Activated naive CD4-positive, alpha-beta T cell treated with anti-CD3 and anti-CD28 coated beads for 36 hours (primary cell): ENCODE data around the gene MPZL1. TPM values are rescaled to one million over a fixed set of nuclear protein-coding genes. Genes with fewer than 3 reads are reported as not detected.
"Not testable (repeated sequence)": the region's sequence is repeated elsewhere in the genome, so short reads cannot be mapped to it uniquely, and the experiment has no call there.

Experiments used
- CTCF ChIA-PET: fragments of 350-600 bp; sonication (Branson Sonifier 250); formaldehyde crosslinking; loops from one replicate; lab custom pipeline; 2021; ENCODE audit warnings: antibody characterized with exemption; lab: Charles Lee
- DNase-seq: peaks from one replicate; pipeline ENCODE4 v3.0.0-alpha.2; 2020
- H3K27ac Mint-ChIP-seq: one replicate; pipeline ENCODE4 v1.8.0; 2021; ENCODE audit warnings: mild to moderate bottlenecking, mixed read lengths
- H3K27me3 Mint-ChIP-seq: one replicate; pipeline ENCODE4 v1.8.0; 2021; ENCODE audit warnings: low read depth, mixed read lengths
- H3K36me3 Mint-ChIP-seq: one replicate; pipeline ENCODE4 v1.8.0; 2021; ENCODE audit warnings: low read depth, mixed read lengths
- H3K4me1 Mint-ChIP-seq: one replicate; pipeline ENCODE4 v1.8.0; 2021; ENCODE audit warnings: low read depth, mixed read lengths
- H3K4me3 Mint-ChIP-seq: one replicate; pipeline ENCODE4 v1.8.0; 2021; ENCODE audit warnings: mild to moderate bottlenecking, moderate library complexity, mixed read lengths
- H3K9me3 Mint-ChIP-seq: one replicate; pipeline ENCODE4 v1.8.0; 2021; ENCODE audit warnings: mixed read lengths
- intact Hi-C: fragments of 100-400 bp; cut with micrococcal nuclease; formaldehyde crosslinking; loops from one replicate; pipeline ENCODE4 v1.15.1; 2023
- total RNA-seq, 2 experiments: library from RNA; stranded (reverse); gene quantifications; one replicate each; pipeline ENCODE4 v1.2.3, GENCODE V29; 2021

Gene MPZL1
- total RNA-seq, 2 experiments from 2014 or later: 24.2 to 28.1 TPM

DNA sequence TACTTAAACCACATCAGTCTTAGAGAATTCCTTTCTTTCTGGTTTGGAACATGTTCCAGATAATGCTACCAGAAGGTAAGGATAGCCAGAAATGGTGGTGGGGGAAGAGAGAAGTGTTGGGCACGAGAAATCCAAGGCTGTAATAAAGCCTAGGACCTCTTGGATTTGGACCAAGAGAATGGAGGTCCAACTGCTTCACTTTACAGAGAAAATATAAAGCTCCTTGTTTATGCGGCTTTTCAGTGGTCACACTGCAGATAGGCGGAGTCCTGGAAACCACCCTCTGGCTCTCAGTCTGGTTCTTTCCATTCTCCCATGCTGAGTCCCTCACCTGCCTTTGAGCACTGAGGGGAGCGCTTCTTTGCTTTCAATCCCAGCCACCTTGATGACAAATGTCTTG lies 104.3 kb downstream of the MPZL1 start:
- no peaks in the 10 kb centered on the region for H3K27me3 Mint-ChIP-seq
- H3K4me1 Mint-ChIP-seq: no peaks in the 10 kb centered on the region
- DNase-seq: no peak
- intact Hi-C loops: no loop called here
- CTCF ChIA-PET: interaction anchor here (1.8 kb wide), 1 partner anchor 256 kb away, joined by 10 read pairs; no protein-coding TSS in a partner anchor
- no peaks in the 10 kb centered on the region for H3K36me3 Mint-ChIP-seq
- H3K4me3 Mint-ChIP-seq: no peak overlapping the region
- H3K27ac Mint-ChIP-seq: no peak overlapping the region
- H3K9me3 Mint-ChIP-seq: no peaks in the 10 kb centered on the region

DNA sequence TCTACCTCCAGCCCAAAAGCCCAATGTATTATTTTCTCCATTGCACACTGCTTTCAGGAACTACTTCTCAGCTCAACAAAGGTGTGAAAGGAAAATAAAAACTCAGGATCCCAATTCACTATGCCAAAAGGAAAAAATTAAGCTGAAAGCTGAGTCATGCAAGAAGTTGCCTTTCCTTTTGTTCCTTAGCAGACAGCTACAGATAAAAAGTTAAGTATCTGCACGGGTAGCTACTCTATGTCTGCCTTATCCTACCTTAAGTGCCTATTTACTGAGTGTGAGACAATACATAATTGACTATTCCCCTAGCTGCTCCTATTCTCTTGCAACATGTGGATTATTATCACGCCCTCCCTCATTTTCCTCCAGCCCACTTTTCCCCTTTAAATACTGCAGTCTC lies 108.1 kb downstream of the MPZL1 start:
- intact Hi-C loops: no loop called here
- no peak for DNase-seq
- no peak overlapping the region for H3K27ac Mint-ChIP-seq
- no peak overlapping the region for H3K4me3 Mint-ChIP-seq
- no peaks in the 10 kb centered on the region for H3K36me3 Mint-ChIP-seq
- H3K4me1 Mint-ChIP-seq: no peaks in the 10 kb centered on the region
- no peaks in the 10 kb centered on the region for H3K27me3 Mint-ChIP-seq
- CTCF ChIA-PET: interaction anchor here (1.0 to 1.6 kb wide), 2 partner anchors 253 to 316 kb away, joined by 3 to 7 read pairs; no protein-coding TSS in a partner anchor
- H3K9me3 Mint-ChIP-seq: no peaks in the 10 kb centered on the region

GRCh38 chr1:167830668-167831067 lies 108.9 kb downstream of the MPZL1 start:
- H3K36me3 Mint-ChIP-seq, H3K4me1 Mint-ChIP-seq, H3K9me3 Mint-ChIP-seq, H3K27ac Mint-ChIP-seq, H3K27me3 Mint-ChIP-seq, DNase-seq, intact Hi-C loops, H3K4me3 Mint-ChIP-seq: not testable (repeated sequence)
- CTCF ChIA-PET: interaction anchor here (1.0 kb wide), 1 partner anchor 315 kb away, joined by 3 read pairs; no protein-coding TSS in a partner anchor

DNA sequence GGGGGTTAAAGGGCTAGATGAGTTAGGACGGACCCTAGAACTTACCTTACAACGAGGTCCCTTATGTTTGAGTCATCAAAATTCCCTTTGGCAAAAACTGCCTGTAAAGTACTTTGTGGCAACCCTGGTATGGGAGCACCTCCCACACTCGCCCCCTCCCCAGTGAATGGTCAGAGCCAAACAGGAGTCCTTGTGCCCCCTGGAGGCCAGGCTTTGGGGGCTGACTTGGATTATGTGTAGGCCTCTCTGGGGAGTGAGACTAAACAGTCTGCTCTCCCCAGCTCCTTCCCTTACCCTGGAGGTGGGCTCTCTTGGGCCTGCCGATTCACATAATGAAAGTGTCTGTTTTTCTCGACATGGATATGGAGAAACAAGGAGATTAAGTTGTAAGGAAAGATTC lies 110.9 kb downstream of the MPZL1 start:
- no peak overlapping the region for H3K4me3 Mint-ChIP-seq
- H3K36me3 Mint-ChIP-seq: no peaks in the 10 kb centered on the region
- H3K9me3 Mint-ChIP-seq: no peaks in the 10 kb centered on the region
- no peak overlapping the region for H3K27ac Mint-ChIP-seq
- CTCF ChIA-PET: no interaction called here
- intact Hi-C loops: no loop called here
- H3K27me3 Mint-ChIP-seq: no peaks in the 10 kb centered on the region
- H3K4me1 Mint-ChIP-seq: no peaks in the 10 kb centered on the region
- no peak for DNase-seq

GRCh38 chr1:167833904-167834303 lies 112.1 kb downstream of the MPZL1 start:
- H3K4me3 Mint-ChIP-seq: no peak overlapping the region
- intact Hi-C loops: no loop called here
- H3K27me3 Mint-ChIP-seq: no peaks in the 10 kb centered on the region
- CTCF ChIA-PET: no interaction called here
- no peaks in the 10 kb centered on the region for H3K36me3 Mint-ChIP-seq
- DNase-seq: no peak
- H3K27ac Mint-ChIP-seq: no peak overlapping the region
- no peaks in the 10 kb centered on the region for H3K9me3 Mint-ChIP-seq
- no peaks in the 10 kb centered on the region for H3K4me1 Mint-ChIP-seq

DNA sequence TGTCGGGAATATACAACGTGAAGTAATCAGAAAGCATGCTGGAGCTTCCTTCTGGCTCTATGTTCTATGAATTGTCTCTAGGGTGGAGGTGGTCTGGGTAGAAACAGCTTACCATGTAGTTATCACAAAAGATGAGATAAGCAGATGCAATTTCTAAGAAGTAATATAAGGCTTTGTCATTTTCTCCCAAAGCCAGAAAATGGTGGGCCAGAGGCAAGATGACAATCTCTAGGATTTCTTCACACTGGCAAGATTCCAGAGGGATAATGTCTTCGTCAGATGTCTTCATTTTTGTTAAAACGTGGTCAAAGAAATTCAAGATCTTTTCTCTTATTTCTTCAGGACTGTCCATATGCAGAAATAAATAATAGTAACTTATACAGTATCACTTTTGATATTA lies 114.4 kb downstream of the MPZL1 start:
- no peak overlapping the region for H3K27ac Mint-ChIP-seq
- no peak overlapping the region for H3K4me3 Mint-ChIP-seq
- no peaks in the 10 kb centered on the region for H3K4me1 Mint-ChIP-seq
- H3K27me3 Mint-ChIP-seq: no peaks in the 10 kb centered on the region
- CTCF ChIA-PET: no interaction called here
- DNase-seq: no peak
- H3K9me3 Mint-ChIP-seq: no peaks in the 10 kb centered on the region
- no peaks in the 10 kb centered on the region for H3K36me3 Mint-ChIP-seq
- intact Hi-C loops: no loop called here

GRCh38 chr1:167837326-167837725 lies 115.5 kb downstream of the MPZL1 start:
- H3K4me3 Mint-ChIP-seq: no peak overlapping the region
- no peaks in the 10 kb centered on the region for H3K36me3 Mint-ChIP-seq
- CTCF ChIA-PET: no interaction called here
- no peak for DNase-seq
- intact Hi-C loops: no loop called here
- no peaks in the 10 kb centered on the region for H3K9me3 Mint-ChIP-seq
- no peaks in the 10 kb centered on the region for H3K27me3 Mint-ChIP-seq
- H3K4me1 Mint-ChIP-seq: no peaks in the 10 kb centered on the region
- no peak overlapping the region for H3K27ac Mint-ChIP-seq

DNA sequence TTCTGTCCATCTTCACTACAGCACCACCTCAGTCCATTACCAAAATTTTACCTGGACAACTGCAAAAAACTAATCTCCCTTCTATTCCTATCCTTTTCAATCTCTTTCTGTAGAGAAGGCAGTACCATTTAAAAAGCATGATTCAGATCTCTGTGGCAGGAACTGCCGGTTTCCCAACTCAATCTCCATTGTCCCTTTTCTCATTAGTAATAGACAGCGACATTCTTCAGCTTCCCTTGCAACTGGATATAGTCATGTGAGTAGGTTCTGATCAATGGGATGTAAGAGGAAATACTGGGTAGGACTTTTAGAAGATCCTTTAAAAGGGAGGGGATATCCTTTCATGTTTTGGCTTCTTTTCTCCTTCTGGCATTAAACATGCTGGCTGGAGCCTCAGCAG lies 117.2 kb downstream of the MPZL1 start:
- intact Hi-C loops: no loop called here
- Mint-ChIP-seq H3K27me3 (no peaks in the 10 kb centered on the region), H3K36me3 (no peaks in the 10 kb centered on the region), H3K9me3 (no peaks in the 10 kb centered on the region), H3K4me3 (no peak overlapping the region), H3K27ac (no peak overlapping the region), H3K4me1 (no peaks in the 10 kb centered on the region)
- no peak for DNase-seq
- CTCF ChIA-PET: no interaction called here

Other genes starting within 250 kb of the MPZL1 start
- gene CD247, start 203.5 kb upstream of the MPZL1 start, total RNA-seq: 10 to 100 TPM; 73.5 to 78.3 TPM
- 10 to 100 TPM in 1 of 2 experiments, 1 to 10 TPM in 1; 9.6 to 10.7 TPM for gene CREG1, start 168.2 kb upstream of the MPZL1 start, total RNA-seq
- gene RCSD1, start 91.8 kb upstream of the MPZL1 start, total RNA-seq: 10 to 100 TPM; 27.3 to 27.9 TPM
- gene ADCY10, start 192.2 kb downstream of the MPZL1 start, total RNA-seq: under 1 TPM in 1 of 2 experiments, not detected in 1; 0.24 TPM
- gene DCAF6, start 214.7 kb downstream of the MPZL1 start, total RNA-seq: 10 to 100 TPM; 15.4 to 15.9 TPM
- 10 to 100 TPM; 69.7 to 70.2 TPM for gene MPC2, start 215.1 kb downstream of the MPZL1 start, total RNA-seq